ENCODE data around the gene TUBD1.
"Not testable (repeated sequence)": the region's sequence is repeated elsewhere in the genome, so short reads cannot be mapped to it uniquely, and the experiment has no call there.

DNA sequence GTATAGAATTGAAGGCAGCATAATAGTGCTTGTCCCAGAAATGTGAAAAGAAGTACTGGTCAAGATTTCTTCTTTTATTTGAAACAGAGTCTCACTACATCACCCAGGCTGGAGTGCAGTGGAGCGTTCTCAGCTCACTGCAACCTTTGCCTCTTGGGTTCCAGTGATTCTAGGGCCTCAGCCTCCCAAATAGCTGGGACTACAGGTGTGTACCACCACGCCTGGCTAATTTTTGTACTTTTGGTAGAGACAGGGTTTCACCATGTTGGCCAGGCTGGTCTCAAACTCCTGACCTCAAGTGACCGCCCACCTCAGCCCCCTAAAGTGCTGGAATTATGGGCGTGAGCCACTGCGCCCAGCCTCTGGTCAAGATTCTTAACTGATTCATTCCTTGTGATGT, 27.9 kb upstream of the TUBD1 start:
- TF ChIP-seq, protein P1, sequence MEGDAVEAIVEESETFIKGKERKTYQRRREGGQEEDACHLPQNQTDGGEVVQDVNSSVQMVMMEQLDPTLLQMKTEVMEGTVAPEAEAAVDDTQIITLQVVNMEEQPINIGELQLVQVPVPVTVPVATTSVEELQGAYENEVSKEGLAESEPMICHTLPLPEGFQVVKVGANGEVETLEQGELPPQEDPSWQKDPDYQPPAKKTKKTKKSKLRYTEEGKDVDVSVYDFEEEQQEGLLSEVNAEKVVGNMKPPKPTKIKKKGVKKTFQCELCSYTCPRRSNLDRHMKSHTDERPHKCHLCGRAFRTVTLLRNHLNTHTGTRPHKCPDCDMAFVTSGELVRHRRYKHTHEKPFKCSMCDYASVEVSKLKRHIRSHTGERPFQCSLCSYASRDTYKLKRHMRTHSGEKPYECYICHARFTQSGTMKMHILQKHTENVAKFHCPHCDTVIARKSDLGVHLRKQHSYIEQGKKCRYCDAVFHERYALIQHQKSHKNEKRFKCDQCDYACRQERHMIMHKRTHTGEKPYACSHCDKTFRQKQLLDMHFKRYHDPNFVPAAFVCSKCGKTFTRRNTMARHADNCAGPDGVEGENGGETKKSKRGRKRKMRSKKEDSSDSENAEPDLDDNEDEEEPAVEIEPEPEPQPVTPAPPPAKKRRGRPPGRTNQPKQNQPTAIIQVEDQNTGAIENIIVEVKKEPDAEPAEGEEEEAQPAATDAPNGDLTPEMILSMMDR (IDR thresholded peaks at IDR 0.05; ENCODE audit: insufficient read depth, low read depth, low read length): not testable (repeated sequence)
- TF ChIP-seq EZH2 (IDR thresholded peaks at IDR 0.05; ENCODE audit: insufficient read depth, low read length): not testable (repeated sequence)
